Astrocyte of the spinal cord (primary cell): ENCODE measurements around the gene PKM.
"Not testable (repeated sequence)": the region's sequence is repeated elsewhere in the genome, so short reads cannot be mapped to it uniquely, and the experiment has no call there.

ENCODE experiments used
- DNase-seq: peaks from one replicate; pipeline ENCODE4 v3.0.0; 2011; ENCODE audit warnings: low read depth, low spot score
- H3K4me3 ChIP-seq: 2 replicates; pipeline ENCODE4 v1.5.1; 2011; ENCODE audit warnings: low read depth, mild to moderate bottlenecking, low read length, moderate library complexity
- in situ Hi-C: cut with HindIII; loops from 2 replicates; pipeline ENCODE4 v1.10.0; 2017; ENCODE audit warnings: low sequenced_read_pairs
- TF ChIP-seq, protein P1 (sequence below): IDR thresholded peaks from 2 replicates; pipeline ENCODE4 v1.5.1; 2012; ENCODE audit warnings: low read depth, mild to moderate bottlenecking, low read length, inconsistent platforms

PKM gene

DNA sequence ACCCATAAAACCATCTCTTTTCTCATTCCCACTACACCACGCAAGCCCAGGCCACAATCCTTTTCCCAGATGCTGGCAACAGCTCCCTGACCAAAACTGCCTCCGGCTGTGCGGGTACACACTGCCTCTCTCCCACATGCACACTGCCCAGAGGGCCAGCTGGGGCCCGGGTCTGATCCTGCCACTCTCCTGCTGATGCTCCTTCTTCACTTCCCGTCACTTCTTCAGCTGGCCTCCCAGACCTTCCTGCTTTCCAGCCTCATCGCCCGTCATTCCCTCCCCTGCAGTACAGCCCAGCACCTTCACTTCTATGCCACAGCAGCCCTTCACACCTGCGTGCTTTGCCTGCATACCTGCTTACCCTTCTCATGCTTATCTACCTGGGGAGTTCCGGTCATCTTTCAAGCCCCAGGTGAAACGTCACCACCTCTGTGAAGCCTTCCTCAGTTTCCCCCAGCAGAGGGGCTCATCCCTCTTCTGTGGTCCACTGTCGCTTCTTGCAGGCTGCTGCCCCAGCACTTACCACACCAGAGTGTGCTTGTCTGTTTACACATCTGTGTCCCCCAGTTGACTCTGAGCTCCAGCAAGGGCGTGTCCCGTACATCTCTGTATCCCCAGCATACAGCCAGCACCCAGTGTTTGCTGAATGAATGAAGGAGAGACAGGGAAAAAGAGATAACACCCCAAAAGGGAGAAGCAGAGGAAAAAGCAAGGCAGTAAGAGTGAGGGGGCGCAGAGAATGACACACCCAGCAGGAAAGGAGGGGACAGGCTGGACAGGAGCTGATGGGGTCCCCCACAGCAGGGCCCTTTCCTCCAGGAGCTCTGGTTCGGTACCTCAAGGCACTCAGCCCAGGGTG lies 55.6 kb downstream of the PKM start:
- DNase-seq = no peak
- TF ChIP-seq, protein P1, sequence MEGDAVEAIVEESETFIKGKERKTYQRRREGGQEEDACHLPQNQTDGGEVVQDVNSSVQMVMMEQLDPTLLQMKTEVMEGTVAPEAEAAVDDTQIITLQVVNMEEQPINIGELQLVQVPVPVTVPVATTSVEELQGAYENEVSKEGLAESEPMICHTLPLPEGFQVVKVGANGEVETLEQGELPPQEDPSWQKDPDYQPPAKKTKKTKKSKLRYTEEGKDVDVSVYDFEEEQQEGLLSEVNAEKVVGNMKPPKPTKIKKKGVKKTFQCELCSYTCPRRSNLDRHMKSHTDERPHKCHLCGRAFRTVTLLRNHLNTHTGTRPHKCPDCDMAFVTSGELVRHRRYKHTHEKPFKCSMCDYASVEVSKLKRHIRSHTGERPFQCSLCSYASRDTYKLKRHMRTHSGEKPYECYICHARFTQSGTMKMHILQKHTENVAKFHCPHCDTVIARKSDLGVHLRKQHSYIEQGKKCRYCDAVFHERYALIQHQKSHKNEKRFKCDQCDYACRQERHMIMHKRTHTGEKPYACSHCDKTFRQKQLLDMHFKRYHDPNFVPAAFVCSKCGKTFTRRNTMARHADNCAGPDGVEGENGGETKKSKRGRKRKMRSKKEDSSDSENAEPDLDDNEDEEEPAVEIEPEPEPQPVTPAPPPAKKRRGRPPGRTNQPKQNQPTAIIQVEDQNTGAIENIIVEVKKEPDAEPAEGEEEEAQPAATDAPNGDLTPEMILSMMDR = no peak
- in situ Hi-C loops = no loop called here
- no peak overlapping the region for H3K4me3 ChIP-seq

- in situ Hi-C loops = no loop called here
- no peak for DNase-seq
- TF ChIP-seq, protein P1 = no peak
- H3K4me3 ChIP-seq = no peak overlapping the region
These were observed 56.3 kb downstream of the PKM start for GRCh38 chr15:72174551-72175165.

- no peak for DNase-seq
- no peak overlapping the region for H3K4me3 ChIP-seq
- in situ Hi-C loops = no loop called here
- TF ChIP-seq, protein P1 = no peak
These were observed 57.0 kb downstream of the PKM start for GRCh38 chr15:72173864-72174550.

GRCh38 chr15:72173401-72173800 lies 57.6 kb downstream of the PKM start:
- H3K4me3 ChIP-seq = no peak overlapping the region
- TF ChIP-seq, protein P1 = no peak
- DNase-seq = no peak
- in situ Hi-C loops = no loop called here

DNA sequence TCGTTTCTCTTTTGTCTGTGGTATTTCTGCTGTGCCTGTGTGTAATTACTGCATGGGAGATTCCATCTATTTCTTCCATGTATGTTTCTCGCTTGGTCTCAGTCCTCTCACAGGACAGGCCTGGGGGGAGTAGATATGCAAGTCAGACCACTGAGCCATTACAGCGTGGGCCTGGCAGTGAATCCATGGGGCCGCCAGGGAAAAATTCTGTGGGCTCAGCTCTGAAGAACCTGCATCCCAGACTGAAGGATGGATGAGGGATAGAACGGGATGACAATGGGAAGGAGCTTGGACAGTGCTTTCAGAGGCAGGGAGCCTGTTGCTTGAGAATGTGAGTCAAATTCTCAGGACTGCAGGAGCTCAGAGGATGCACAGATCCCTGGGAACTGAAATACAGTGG lies 58.2 kb downstream of the PKM start:
- TF ChIP-seq, protein P1 = no peak
- H3K4me3 ChIP-seq = no peak overlapping the region
- in situ Hi-C loops = no loop called here
- DNase-seq = no peak

GRCh38 chr15:72171978-72172377 lies 59.0 kb downstream of the PKM start:
- in situ Hi-C loops, DNase-seq: not testable (repeated sequence)

GRCh38 chr15:72170691-72171090 lies 60.3 kb downstream of the PKM start:
- no peak overlapping the region for H3K4me3 ChIP-seq
- in situ Hi-C loops = no loop called here
- no peak for DNase-seq
- TF ChIP-seq, protein P1 = no peak

More at GRCh38 chr15:72171978-72172377, 59.0 kb downstream of the PKM start:
- H3K4me3 ChIP-seq = not testable (repeated sequence)
